HG03045 (cell line): Measurements from ENCODE around the gene C6orf118.

Experiments
- ATAC-seq: cut with Tn5 transposase; IDR thresholded peaks from one replicate; pipeline ENCODE4 v1.9.1; 2021; ENCODE audit warnings: mild to moderate bottlenecking, moderate library complexity; ENCODE audit not compliant: unreplicated experiment

Gene C6orf118

DNA sequence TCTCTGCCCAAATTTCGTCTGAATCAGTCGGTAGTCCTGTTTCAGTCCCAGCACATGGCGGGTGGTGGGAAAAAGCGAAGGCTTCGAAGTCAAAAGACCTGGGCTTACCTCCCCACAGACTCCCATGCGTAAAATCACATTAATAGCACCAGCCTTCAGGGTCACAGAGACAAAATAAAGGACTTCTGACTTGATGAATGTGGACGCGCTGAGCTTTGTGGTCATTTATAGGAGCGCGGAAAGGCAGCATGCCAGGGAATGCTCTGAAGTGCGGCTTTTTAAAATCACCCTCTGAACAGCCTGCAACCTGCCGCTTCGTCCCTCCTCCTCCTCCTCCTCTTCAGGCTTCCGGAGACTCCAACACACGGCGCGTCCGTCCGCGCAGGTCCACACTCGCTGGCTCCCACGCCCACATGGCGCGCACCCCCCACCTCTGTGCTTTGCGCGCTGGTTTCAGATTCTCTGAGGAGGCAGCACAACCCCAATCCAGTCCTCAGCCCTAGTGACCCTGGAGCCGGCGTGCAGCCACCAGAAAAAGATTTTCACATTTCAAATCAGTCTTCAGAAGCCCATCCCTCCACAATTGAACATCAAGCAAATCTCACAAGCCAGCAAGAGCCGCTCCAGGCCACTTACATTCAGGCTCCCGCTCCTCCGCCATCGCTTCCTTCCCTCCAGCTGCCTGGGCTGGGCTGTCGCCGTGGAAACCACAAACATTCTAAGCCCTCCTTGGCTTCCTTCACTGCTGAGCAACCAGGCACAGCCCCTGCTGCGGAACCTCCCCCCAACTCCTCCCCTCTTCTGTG, at the start of gene C6orf118:
Gene C6orf118, minus strand, starts transcription at position 680 of the 806 bp plus-strand sequence. Its CDS starts 19 bp downstream, at position 661.
- ATAC-seq, result no peak

DNA sequence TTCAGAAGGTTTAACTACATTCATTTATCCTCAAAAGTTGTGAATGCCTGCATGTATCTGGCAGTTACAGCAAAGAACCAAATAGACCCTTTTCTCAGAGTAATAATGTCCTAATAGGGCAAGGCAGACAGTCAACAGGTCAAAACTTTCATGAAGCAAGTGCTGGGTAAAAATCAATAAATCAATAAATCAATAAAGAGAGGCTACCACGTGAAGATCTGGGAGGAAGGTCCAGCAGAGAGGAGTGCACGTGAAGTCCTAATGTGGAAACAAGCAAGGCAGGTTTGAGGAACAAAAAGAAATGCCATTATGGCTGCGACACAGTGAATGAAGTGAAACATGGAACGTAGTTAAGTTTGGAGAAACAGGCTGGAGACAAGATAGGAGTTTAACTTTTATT, 36.3 kb upstream of the C6orf118 start:
- ATAC-seq, result no peak

DNA sequence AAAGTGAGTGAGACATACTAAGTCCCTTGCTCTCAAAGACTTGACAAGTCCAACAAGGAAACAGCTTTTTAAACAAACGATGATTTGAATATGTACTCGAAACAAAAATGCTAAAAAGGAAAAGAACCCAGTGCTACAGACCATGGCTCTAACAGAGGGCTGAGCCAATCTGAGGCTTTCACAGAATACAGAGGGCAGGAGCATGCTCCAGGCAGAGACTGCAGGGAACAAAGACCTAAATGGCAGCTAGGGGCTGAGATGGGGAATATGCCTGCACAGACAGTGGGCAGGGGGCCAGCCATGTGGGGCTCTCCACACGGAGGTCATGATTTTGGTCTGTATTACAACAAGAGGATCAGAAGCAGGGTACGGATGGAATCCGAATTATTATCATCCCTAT, 31.1 kb upstream of the C6orf118 start:
- no peak for ATAC-seq

DNA sequence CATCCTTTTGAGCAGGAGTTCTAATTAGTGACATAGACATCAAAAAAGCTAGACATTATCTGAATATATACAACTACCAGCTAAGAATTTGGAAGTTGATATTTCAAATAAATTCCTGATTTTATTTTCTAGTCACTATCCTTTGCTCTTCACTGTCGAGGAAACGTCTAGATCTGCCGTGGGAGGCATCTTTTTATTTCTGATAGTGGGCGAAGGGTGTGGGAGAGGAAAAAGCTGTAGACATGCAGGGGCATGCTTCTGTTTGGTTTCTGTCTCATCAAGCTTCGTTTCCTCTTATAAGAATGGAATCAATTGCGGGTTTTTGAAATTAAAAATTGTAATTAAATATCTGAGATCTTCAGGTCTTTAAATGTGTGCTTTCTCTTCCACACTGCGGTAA, 16.2 kb upstream of the C6orf118 start:
- ATAC-seq, result no peak

DNA sequence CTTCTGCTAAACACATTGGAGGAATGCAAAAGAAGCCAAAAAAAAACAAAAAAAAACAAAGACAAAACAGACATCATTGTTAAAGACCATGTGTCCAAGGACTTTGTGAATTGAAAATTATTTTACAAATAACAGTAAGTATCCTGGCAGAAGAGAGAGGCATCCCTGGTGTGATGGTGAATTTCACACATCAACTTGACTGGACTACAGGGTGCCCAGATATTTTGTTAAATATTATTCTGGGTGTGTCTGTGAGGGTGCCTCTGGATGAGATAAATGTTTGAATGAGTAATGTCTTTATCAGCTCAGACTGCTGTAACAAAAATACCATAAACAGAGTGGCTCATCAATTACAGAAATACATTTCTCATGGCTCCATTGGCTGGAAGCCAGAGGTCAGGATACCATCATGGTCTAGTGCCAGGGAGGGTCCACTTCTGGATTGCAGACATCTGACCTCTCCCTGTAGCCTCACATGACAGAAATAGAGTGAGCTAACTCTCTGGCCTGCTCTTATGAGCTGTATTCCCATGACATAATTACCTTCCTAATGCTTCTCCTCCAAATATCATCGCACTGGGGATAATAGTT, 12.2 kb upstream of the C6orf118 start:
- ATAC-seq, result no peak

DNA sequence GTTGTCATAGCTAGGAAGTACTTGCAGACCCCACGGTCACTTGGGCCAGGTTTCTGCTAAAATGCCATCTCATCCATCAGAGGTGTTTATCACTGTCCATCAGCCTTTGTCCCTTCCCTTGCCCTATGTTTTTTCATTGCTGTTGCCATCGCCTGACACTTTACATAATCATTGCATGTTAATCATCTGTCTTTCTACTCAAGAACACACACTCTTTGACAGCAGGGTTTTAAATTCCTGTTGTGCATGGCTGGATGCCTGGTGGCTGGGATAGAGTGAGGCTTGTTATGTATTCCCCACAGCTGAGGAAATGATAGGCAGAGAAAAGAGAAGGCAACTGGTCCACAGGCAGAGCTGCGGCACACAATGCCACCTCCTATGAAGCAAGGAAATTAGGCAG, 11.7 kb upstream of the C6orf118 start:
- ATAC-seq, result no peak

DNA sequence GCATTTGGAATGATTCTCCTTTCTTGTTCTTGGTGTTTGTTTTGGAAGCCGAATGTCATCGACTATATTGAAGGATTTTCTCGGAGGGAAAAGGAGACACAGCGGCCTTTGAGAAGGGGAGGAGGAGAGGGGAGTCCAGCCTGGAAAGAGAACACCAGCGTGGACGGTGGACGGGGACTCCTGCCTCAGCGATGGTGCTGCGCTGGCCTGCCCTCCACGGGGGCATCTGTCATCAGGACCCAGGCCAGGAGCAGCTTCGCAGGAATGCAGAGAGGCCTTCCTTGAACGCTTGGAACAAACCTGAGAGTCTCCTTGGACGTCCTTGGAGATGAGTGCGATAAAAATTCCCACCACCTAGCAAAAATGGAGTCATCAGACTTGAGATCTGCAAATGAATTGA, 8.3 kb upstream of the C6orf118 start:
- ATAC-seq, result no peak

DNA sequence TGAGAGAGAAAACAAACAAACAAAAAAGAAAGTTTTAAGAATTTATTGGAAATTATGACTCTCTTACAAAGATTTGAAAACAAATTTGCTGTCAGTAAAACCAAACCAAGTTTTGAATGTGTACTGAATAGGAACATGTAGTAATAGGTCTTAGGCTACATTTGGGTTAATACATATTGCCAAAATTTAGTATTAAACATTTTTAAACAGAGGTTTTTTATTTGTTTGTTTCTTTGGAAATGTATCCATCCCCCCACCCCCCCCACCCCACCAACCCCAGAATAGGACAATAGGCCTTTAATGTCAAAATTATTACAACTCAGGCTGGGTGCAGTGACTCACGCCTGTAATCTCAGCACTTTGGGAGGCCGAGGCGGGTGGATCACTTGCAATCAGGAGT, 2.5 kb downstream of the C6orf118 start:
- ATAC-seq, result no peak

DNA sequence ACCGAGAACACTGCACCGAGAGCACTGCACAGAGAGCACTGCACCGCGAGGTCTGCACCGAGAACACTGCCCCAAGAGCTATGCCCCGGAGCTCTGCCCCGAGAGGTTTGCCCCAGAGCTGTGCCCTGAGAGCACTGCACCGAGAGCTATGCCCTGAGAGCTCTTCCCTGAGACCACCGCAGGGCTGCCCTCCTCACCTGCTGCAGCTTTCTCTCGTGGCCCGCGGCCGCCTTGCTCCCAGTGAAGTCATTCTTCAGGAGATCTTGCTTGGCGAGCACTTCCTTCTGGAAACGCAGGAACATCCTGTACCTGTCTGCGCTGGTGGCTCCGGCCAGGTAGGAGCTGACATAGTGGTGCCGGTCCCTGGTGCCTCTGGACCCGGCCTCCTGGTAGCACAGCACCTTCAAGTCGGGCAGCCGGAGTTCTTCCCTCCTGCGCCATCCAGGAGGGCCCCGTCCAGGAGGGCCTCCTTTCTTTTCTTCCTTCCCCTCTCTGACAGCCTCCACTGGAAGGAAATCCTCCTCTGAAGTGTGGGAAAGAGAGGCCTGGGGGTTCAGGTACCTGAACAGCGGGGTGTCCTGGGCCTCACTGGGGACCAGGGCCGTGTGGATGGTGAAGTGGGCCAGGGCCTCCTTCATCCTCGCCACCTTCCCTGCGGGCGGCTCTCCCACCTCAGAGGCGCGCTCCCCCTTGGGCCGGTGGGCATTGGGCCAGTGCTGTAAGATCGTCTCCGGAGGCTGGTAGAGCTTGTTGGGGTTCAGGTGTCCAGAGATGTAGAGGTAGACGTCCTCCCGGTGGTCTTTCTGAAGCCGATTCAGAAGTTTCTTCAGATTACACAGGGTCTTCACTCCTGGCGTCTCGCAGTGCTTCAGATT, 7.8 kb downstream of the C6orf118 start:
- ATAC-seq, result no peak

DNA sequence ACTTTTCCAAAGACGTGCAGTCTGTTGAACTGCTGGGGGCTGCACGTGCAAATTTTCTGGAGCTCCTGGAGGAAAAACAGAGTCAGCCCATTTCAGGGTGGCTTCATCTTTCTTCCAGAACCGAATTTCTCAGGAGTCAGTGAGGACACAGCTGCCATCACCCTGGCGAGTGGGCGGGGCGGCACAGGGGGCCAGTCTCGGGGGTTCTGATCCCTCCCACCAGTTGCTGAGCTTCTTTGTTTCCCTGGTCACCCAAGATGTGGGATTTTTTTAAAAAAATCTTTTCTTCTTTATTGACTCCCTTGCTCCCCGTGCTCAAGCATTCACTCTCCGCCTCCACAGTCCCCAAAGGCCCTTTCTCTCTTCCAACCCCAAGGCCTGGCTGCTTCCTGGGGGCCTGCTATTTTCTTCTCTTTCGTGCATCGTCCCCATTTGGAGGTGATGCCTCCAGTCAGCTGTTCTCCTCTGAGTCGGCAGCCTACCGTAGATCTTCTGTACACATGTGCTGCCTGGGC, 8.9 kb downstream of the C6orf118 start:
- ATAC-seq, result no peak

DNA sequence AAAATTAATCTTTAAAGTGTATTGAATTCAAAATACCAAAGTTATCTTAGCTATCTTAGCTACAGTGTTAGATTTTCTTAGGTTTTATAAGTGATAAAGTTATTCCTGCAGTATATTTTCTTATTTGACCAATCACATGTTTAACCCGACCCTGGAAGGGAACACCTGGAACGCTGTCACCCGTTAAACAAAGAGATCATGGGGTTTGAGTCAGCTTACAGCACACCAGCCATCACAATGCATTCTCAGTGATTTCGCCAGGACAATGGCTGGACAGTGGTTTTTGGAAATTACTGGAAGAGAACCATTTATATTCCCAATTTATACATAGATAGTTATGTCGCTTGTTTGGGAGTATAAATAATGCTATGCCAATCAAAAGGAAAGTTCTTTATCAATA, 10.5 kb downstream of the C6orf118 start:
- ATAC-seq, result no peak

DNA sequence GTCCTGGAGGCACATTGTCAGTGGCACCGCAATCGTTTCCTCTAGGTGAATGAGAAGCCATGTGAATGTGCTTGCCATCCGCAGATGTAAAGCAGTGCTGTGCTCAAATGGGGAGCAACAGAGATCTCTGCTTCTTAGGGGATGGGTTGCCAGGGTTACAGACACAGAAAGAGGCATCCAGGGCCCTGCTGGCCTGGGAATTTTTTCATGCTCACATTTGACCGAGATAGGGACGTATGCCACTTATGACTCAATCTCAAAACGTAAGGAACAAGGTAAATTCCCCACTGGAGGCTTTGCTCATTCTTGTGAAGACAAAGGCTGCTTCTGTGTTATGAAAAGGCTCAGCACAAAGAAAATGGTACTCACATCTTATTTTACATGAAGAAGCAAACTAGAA, 11.0 kb downstream of the C6orf118 start:
- ATAC-seq, result no peak

DNA sequence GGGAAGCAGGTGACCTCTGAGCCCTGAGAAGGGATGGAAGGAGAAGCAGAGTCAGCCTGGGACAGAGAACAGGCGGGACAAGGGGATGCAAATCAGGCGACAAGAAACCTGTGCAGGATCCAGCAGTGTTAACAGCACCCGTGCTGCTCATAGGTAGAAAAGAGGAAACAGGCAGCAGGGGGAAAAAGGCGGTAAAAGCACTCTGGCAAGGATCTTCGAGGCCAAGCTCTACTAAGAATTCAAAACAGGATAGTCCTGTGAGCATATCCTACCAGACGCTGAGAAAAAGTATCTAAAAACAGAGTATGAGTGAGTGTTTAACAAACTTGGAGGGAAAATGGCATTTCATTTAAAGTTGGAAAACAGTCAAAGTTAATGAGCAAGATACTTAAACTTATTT, 16.7 kb downstream of the C6orf118 start:
- ATAC-seq, result no peak

DNA sequence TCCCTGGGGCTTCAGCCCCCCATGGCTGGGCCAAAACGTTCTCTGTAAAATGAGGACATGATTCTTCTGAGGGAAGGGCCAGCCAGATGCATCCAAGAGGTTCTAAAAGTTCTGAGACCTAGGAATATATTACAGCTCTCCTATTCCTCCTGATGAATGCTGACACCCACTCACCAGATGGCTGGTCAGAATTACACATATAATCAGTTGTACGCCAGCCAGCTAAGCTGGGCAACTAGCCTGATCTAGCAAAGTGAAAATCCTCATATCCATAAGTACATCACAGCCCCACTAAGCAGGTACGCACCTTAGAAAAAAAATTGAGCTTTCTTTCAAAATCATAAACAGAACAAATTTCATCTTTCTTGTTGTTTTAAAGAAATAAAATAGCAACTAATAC, 34.8 kb downstream of the C6orf118 start:
- no peak for ATAC-seq

DNA sequence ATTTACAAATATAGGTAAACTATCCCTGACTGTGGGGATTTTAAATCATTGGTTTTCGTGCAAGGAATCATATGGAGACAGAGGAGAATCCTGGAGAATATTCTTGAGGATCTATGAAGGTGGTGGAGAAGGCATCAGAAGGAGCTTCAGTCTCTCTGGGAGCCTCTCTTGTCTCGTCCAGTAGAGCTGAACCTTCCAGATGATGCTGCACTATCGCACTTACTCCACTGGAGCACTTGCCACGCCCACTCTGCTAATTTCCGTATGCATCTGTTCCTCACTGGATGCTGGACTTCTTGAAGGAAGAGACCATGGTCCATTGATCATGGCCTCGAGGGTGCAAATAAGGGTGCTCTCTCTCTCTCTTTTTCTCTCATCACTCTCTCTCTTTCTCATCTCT, 36.8 kb downstream of the C6orf118 start:
- ATAC-seq, result no peak

DNA sequence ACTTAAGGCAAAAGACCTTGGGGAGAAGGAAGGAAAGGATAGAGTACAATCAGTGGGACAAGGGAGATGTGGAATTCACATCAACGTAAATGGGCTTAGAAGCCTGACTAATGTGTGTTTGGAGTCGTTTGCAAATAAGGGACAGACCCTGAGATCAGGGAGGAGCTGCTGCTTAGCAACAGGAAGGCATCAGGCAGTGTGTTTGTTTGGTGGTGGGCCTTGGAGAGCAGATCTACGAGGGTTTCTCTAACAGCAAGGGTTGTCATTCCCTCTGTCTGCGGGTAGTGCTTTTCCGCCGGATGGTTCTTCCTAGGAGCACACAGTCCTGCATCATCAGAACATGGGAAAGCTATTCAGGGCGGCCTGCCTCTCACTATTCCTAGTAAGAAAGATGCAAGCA, 40.4 kb downstream of the C6orf118 start:
- ATAC-seq, result no peak

DNA sequence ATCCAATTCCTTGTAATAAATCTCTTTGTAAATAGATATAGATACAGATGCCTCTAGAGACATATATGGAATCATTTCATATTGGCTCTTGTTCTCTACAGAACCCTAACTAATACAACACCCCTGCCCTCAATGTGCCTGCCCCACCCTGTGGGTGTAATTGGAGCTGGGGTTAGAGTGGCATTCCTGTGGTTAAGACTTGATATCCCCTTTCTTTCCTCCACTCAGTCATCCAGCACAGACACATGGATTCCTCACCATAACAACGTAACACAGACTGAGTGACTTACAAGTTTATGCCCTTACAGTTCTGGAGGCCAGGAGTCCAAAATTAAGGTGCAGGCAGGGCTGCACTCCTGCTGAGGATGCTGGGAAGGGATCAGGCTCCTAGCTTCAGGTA, 42.8 kb downstream of the C6orf118 start:
- no peak for ATAC-seq

DNA sequence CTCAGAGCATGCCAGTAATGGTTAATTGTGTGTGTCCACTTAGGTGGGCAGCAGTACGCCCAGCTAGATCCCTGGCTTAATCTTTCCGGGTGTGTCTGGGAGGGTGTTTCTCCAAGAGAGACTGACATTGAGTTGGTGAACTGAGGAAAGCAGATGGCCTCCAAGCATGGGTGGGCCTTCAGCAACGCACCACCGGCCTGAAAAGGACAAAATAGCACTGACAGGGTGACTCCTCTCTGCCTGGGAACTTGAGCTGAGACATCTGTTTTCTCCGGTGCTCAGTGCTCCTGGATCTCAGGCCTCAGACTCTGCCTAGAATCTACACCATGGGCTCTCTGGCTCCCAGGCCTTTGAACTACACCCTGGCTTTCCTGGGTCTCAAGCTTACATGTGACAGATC, 43.2 kb downstream of the C6orf118 start:
- ATAC-seq, result no peak

DNA sequence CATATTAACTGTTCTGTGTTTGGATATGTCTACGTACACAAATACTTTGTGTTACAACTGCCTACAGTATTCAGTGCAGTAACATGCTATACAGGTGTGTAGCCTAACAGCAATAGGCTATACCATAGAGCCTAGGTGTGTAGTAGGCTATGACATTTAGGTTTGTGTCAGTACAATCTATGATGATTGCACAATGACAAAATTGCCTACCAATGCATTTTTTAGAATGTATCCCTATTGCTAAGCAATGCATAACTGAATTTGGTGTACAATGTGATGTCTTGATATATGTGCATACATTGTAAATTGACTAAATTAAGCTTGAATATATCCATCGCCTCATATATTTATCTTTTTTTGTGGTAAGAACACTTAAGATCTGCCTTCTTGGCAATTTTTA, 48.9 kb downstream of the C6orf118 start:
- ATAC-seq, result no peak

DNA sequence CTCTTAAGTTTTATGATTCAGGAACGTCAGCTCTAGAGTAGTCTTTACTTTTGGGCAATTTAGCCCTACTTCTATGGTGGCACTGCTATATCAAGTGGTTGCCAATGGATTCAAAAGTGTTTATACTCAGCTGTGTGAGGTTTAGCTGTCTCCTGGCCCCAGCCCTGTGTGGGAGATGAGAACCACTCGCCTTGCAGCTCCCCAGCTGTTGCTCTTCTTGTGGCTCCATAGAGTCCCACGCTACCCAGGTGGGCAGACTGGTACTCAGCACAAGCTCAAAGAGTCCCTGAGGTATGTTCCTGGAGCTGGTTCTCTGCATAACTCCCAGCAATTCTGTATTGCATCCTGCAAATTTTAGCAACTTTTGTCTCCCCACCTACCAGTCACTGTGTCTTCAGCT, 59.6 kb downstream of the C6orf118 start:
- no peak for ATAC-seq

DNA sequence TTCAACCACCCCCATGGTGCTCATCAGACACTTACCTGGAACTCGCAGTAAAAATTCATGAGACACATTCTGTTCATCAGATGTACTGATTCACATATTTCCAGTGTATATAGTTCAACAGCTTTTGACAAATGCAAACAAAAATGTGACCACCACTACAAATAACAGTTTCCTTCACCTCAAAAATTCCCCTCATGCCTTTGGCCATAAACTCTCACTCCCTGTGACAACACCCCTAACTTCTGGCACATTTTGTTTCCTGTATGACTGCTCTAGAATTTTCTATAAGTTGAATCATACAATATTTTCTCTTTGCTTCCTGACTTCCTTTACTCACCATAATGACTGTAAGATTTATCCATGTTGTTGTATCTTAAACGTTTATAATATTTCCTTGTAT, 63.7 kb downstream of the C6orf118 start:
- ATAC-seq, result no peak

DNA sequence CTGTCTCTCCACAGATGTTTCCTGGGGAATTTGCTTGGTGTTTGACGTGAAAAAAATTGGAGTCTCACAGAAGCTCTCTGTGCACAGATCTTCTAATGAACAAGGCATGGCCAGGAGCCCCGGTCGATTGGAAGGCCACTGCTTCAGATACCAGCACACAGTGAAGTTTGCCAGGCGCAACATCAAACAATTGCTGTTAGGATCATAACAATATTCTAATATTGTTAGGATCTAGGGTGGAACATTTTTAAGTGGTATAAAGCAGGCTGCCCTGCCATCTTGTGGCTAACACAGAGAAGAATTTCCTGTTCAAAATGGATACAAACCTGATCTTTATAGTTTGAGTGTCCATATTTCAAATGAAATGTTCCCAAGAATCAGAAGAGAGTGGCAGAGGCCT, 64.1 kb downstream of the C6orf118 start:
- ATAC-seq, result no peak
